OCI-LY1 (cell line): ENCODE data around the gene AFF2.
"Not testable (repeated sequence)": the region's sequence is repeated elsewhere in the genome, so short reads cannot be mapped to it uniquely, and the experiment has no call there.

ENCODE experiments used
- H2AFZ ChIP-seq: fragments of 200-600 bp; sonication (generic), shearing (Covaris generic); 2 replicates; pipeline ENCODE4 v1.6.0; 2014; ENCODE audit warnings: antibody characterized with exemption, mild to moderate bottlenecking, low read length
- H3F3A ChIP-seq: fragments of 200-600 bp; sonication (generic), shearing (Covaris generic); 2 replicates; pipeline ENCODE4 v1.6.0; 2014; ENCODE audit warnings: mild to moderate bottlenecking, antibody characterized with exemption, low read length, moderate library complexity; ENCODE audit not compliant: insufficient read depth
- H3K27ac ChIP-seq: fragments of 200-600 bp; sonication (generic); 2 replicates; pipeline ENCODE4 v1.5.1; 2014; ENCODE audit warnings: low read length, mixed run types, mild to moderate bottlenecking, low read depth; ENCODE audit not compliant: poor library complexity, severe bottlenecking
- H3K27me3 ChIP-seq: fragments of 200-600 bp; sonication (generic); 2 replicates; pipeline ENCODE4 v1.6.0; 2014; ENCODE audit warnings: antibody characterized with exemption, mild to moderate bottlenecking, low read length, moderate library complexity; ENCODE audit not compliant: insufficient read depth
- H3K36me3 ChIP-seq: fragments of 200-600 bp; sonication (generic); 2 replicates; pipeline ENCODE4 v1.6.1; 2014; ENCODE audit warnings: mild to moderate bottlenecking, antibody characterized with exemption, low read length, moderate library complexity, mixed read lengths; ENCODE audit not compliant: insufficient read depth
- H3K4me1 ChIP-seq: fragments of 200-600 bp; sonication (generic); 2 replicates; pipeline ENCODE4 v1.5.1; 2014; ENCODE audit warnings: mild to moderate bottlenecking, low read length, moderate library complexity; ENCODE audit not compliant: insufficient read depth, severe bottlenecking
- H3K4me2 ChIP-seq: fragments of 200-600 bp; sonication (generic), shearing (Covaris generic); 2 replicates; pipeline ENCODE4 v1.6.1; 2014; ENCODE audit warnings: low read length
- H3K4me3 ChIP-seq: fragments of 200-600 bp; sonication (generic); 2 replicates; pipeline ENCODE4 v1.5.1; 2014; ENCODE audit warnings: low read length, low read depth, mild to moderate bottlenecking, mixed read lengths; ENCODE audit not compliant: poor library complexity, severe bottlenecking
- H3K79me2 ChIP-seq: fragments of 200-600 bp; shearing (Covaris generic); 2 replicates; pipeline ENCODE4 v1.6.1; 2016; ENCODE audit warnings: mixed run types, low read length, mixed read lengths; ENCODE audit not compliant: insufficient read depth
- H3K9ac ChIP-seq: fragments of 200-600 bp; sonication (generic), shearing (Covaris generic); 2 replicates; pipeline ENCODE4 v1.6.1; 2014; ENCODE audit warnings: mild to moderate bottlenecking, low read length, mixed read lengths
- H3K9me2 ChIP-seq: fragments of 200-600 bp; sonication (generic), shearing (Covaris generic); 2 replicates; pipeline ENCODE4 v1.6.1; 2014; ENCODE audit warnings: low read depth, mild to moderate bottlenecking, low read length, mixed read lengths
- H3K9me3 ChIP-seq: fragments of 200-600 bp; shearing (Covaris generic); 2 replicates; pipeline ENCODE4 v1.6.1; 2014; ENCODE audit warnings: low read length, mixed read lengths
- H4K20me1 ChIP-seq: fragments of 200-600 bp; sonication (generic), shearing (Covaris generic); 2 replicates; pipeline ENCODE4 v1.6.0; 2016; ENCODE audit warnings: mild to moderate bottlenecking, low read length; ENCODE audit not compliant: insufficient read depth
- EZH2 ChIP-seq: fragments of 200-600 bp; sonication (generic), shearing (Covaris generic); IDR thresholded peaks from 2 replicates; pipeline ENCODE4 v1.8.0; 2017; ENCODE audit warnings: borderline replicate concordance, mixed run types, mild to moderate bottlenecking, antibody characterized with exemption, low read length, moderate library complexity, mixed read lengths
- TF ChIP-seq, protein P1 (sequence below): fragments of 200-600 bp; sonication (generic), shearing (Covaris generic); IDR thresholded peaks from 2 replicates; pipeline ENCODE4 v1.5.1; 2017; ENCODE audit warnings: mild to moderate bottlenecking, antibody characterized with exemption, low read length, moderate library complexity, mixed read lengths

AFF2 gene

DNA sequence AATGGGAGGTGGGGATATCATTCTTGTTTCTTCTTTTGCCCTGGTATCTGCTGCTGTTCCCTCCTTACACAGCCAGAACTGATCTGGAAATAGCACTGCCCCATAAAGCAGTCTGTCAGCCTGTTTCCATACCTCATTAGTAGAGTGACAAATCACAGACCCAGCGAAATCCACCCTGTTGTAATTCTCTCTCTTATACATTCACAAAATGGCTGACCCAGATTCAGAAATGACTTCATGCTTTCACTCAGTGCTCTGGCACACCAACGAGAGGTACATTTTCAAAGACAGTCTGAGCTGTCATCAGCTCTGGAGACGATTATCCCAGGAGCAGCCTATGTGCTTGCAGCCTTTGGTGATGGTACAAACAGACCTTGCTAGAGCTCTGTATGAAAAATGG lies 164.6 kb downstream of the AFF2 start:
- no peak overlapping the region for H3K9ac ChIP-seq
- no peaks in the 10 kb centered on the region for H3K4me1 ChIP-seq
- H3F3A ChIP-seq = no peaks in the 10 kb centered on the region
- H4K20me1 ChIP-seq = no peaks in the 10 kb centered on the region
- no peak overlapping the region for H3K27ac ChIP-seq
- peaks cover 3% of the 10 kb centered on the region; the same call in 1 of the 2 replicates for H3K9me3 ChIP-seq
- H3K79me2 ChIP-seq = no peaks in the 10 kb centered on the region
- no peak overlapping the region for H3K4me3 ChIP-seq
- no peaks in the 10 kb centered on the region for H3K9me2 ChIP-seq
- no peak overlapping the region for H3K4me2 ChIP-seq
- H2AFZ ChIP-seq = no peak overlapping the region
- TF ChIP-seq, protein P1, sequence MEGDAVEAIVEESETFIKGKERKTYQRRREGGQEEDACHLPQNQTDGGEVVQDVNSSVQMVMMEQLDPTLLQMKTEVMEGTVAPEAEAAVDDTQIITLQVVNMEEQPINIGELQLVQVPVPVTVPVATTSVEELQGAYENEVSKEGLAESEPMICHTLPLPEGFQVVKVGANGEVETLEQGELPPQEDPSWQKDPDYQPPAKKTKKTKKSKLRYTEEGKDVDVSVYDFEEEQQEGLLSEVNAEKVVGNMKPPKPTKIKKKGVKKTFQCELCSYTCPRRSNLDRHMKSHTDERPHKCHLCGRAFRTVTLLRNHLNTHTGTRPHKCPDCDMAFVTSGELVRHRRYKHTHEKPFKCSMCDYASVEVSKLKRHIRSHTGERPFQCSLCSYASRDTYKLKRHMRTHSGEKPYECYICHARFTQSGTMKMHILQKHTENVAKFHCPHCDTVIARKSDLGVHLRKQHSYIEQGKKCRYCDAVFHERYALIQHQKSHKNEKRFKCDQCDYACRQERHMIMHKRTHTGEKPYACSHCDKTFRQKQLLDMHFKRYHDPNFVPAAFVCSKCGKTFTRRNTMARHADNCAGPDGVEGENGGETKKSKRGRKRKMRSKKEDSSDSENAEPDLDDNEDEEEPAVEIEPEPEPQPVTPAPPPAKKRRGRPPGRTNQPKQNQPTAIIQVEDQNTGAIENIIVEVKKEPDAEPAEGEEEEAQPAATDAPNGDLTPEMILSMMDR = no peak
- no peak for TF ChIP-seq EZH2
- H3K36me3 ChIP-seq = peaks cover 68% of the 10 kb centered on the region
- no peaks in the 10 kb centered on the region for H3K27me3 ChIP-seq

DNA sequence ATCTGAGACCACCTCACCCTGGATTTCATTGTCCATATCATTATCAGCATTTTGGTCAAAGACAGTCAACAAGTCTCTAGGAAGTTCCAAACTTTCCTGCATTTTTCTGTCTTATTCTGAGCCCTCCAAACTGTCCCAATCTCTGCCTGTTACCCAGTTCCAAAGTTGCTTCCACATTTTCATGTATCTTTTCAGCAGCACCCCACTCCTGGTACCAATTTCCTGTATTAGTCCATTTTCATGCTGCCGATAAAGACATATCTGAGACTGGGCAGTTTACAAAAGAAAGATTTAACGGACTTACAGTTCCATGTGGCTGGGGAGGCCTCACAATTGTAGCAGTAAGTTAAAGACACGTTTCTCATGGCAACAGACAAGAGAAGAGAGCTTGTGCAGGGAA lies 168.8 kb downstream of the AFF2 start:
- H3K36me3 ChIP-seq = peaks cover 67% of the 10 kb centered on the region
- H3K4me2 ChIP-seq, H3K9me2 ChIP-seq, H4K20me1 ChIP-seq, H2AFZ ChIP-seq, H3F3A ChIP-seq, H3K4me3 ChIP-seq, H3K27me3 ChIP-seq, H3K27ac ChIP-seq, H3K9me3 ChIP-seq, H3K9ac ChIP-seq, H3K79me2 ChIP-seq: not testable (repeated sequence)
- peaks cover 19% of the 10 kb centered on the region for H3K4me1 ChIP-seq

DNA sequence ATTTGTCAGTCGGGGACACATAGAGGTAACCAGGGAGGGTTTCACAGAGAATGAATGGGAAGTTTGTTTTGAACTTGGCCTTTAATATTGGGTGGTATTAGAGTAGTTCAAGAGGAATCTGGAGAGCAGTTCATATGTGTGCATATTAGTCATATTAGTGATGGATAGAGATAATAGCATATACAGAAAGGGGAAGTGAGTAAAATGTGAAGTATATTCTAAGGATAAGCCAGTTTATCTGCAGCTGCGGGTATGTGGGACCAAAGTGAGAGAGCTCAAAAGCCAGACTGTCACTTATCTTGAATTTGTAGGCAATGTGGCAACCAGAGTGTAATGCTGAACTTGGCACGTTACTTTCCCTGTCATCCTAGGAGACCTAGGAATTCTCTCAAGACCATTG lies 169.9 kb downstream of the AFF2 start:
- Histone ChIP-seq H3F3A (no peaks in the 10 kb centered on the region), H3K27me3 (no peaks in the 10 kb centered on the region), H2AFZ (no peak overlapping the region), H3K9ac (no peak overlapping the region), H3K4me3 (no peak overlapping the region), H3K9me3 (peaks cover 3% of the 10 kb centered on the region; the same call in 1 of the 2 replicates), H3K27ac (no peak overlapping the region), H3K79me2 (no peaks in the 10 kb centered on the region), H3K9me2 (no peaks in the 10 kb centered on the region), H4K20me1 (no peaks in the 10 kb centered on the region), H3K4me1 (peaks cover 30% of the 10 kb centered on the region), H3K4me2 (no peak overlapping the region), H3K36me3 (peaks cover 62% of the 10 kb centered on the region)
- no peak for TF ChIP-seq EZH2
- TF ChIP-seq, protein P1 = no peak

DNA sequence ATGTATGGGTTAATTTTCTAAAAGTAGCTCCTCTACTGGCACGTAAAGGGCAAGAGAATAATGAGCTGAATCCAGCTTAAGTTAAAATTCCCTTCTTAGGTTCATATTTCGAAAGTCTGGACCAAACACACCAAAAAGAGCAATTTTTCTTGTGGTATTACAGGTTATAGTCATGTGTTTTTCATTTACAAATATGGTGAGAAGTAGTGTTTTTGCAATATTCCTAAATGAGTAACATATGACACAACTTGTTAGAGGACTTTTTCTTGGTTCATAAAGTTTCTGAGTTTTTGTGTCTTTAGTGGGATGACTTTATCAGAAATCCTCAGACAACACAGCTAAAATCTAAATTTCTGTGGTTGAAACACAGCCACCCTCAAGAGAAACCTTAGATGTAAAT lies 172.1 kb downstream of the AFF2 start:
- no peak overlapping the region for H3K27ac ChIP-seq
- H3K9ac ChIP-seq = no peak overlapping the region
- H3K79me2 ChIP-seq = no peaks in the 10 kb centered on the region; the same call in 1 of the 2 replicates
- H3K9me3 ChIP-seq = no peaks in the 10 kb centered on the region
- H3K4me2 ChIP-seq = no peak overlapping the region
- peaks cover 44% of the 10 kb centered on the region for H3K36me3 ChIP-seq
- no peaks in the 10 kb centered on the region for H4K20me1 ChIP-seq
- H3K9me2 ChIP-seq = no peaks in the 10 kb centered on the region
- H3F3A ChIP-seq = no peaks in the 10 kb centered on the region
- no peak overlapping the region for H2AFZ ChIP-seq
- TF ChIP-seq, protein P1 = no peak
- TF ChIP-seq EZH2 = no peak
- peaks cover 30% of the 10 kb centered on the region for H3K4me1 ChIP-seq
- H3K4me3 ChIP-seq = no peak overlapping the region
- no peaks in the 10 kb centered on the region for H3K27me3 ChIP-seq
